Tibial nerve (tissue), 3 donors: ENCODE results near the gene SH3RF2.

Experiments used
- POLR2A ChIP-seq, 2 donors: fragments of 450-650 bp; IDR thresholded peaks; one replicate each; pipeline ENCODE4 v1.6.1; 2017; ENCODE audit warnings: antibody characterized with exemption in 2 of 2, mild to moderate bottlenecking in 2 of 2, moderate library complexity in 2 of 2
- TF ChIP-seq, protein P1 (sequence below), 5 experiments: fragments of 200-600 bp in 3 of 5; fragments of 450-650 bp in 2 of 5; sonication (generic) in 3 of 5; IDR thresholded peaks; one replicate each; pipeline ENCODE4 v1.5.1; 2016 to 2019; ENCODE audit warnings: antibody characterized with exemption in 5 of 5, mild to moderate bottlenecking in 3 of 5, moderate library complexity in 2 of 5

DNA sequence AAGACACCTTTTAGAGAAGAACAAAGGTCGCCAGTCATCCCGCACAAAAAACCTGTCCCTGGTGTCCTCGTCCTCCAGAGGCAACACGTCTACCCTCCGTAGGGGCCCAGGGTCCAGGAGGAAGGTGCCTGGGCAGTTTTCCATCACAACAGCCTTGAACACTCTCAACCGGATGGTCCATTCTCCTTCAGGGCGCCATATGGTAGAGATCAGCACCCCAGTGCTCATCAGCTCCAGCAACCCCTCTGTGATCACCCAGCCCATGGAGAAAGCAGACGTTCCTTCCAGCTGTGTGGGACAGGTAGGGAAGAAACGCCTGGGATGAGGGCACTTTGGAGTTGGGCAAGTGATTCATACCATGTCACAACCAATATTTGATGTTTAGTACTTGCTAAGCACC lies 77.4 kb downstream of the SH3RF2 start:
- no peak for TF ChIP-seq POLR2A (IDR thresholded peaks at IDR 0.05)
- TF ChIP-seq, protein P1, sequence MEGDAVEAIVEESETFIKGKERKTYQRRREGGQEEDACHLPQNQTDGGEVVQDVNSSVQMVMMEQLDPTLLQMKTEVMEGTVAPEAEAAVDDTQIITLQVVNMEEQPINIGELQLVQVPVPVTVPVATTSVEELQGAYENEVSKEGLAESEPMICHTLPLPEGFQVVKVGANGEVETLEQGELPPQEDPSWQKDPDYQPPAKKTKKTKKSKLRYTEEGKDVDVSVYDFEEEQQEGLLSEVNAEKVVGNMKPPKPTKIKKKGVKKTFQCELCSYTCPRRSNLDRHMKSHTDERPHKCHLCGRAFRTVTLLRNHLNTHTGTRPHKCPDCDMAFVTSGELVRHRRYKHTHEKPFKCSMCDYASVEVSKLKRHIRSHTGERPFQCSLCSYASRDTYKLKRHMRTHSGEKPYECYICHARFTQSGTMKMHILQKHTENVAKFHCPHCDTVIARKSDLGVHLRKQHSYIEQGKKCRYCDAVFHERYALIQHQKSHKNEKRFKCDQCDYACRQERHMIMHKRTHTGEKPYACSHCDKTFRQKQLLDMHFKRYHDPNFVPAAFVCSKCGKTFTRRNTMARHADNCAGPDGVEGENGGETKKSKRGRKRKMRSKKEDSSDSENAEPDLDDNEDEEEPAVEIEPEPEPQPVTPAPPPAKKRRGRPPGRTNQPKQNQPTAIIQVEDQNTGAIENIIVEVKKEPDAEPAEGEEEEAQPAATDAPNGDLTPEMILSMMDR (IDR thresholded peaks at IDR 0.05) = no peak
